HAP-1 (cell line): ENCODE measurements around the gene RPS6KA2.

Source experiments
- DNase-seq, 2 experiments: peaks; one replicate each; pipeline ENCODE4 v3.0.0-alpha.2; 2016 to 2020; ENCODE audit warnings: low spot score in 2 of 2
- H3K27me3 ChIP-seq: fragments of 250-450 bp; sonication (Bioruptor Pico); 2 replicates; pipeline ENCODE4 v1.5.1; 2020; ENCODE audit warnings: low read depth, mild to moderate bottlenecking, moderate library complexity
- H3K36me3 ChIP-seq: fragments of 250-450 bp; sonication (Bioruptor Pico); replicated peaks from 2 replicates; pipeline ENCODE4 v1.5.1; 2020; ENCODE audit warnings: mild to moderate bottlenecking
- H3K4me1 ChIP-seq: fragments of 250-450 bp; sonication (Bioruptor Pico); 2 replicates; pipeline ENCODE4 v1.5.1; 2020; ENCODE audit warnings: mild to moderate bottlenecking
- H3K4me3 ChIP-seq: fragments of 250-450 bp; sonication (Bioruptor Pico); 2 replicates; pipeline ENCODE4 v1.5.1; 2020; ENCODE audit warnings: mild to moderate bottlenecking, moderate library complexity
- H3K9me3 ChIP-seq: fragments of 250-450 bp; sonication (Bioruptor Pico); 2 replicates; pipeline ENCODE4 v1.5.1; 2020; ENCODE audit warnings: mild to moderate bottlenecking, moderate library complexity
- in situ Hi-C: fragments of 300-500 bp; cut with MboI; formaldehyde crosslinking; loops from 3 replicates; pipeline ENCODE4 v1.14.3; 2020; ENCODE audit warnings: low sequenced_read_pairs, inconsistent platforms, mixed read lengths

Gene RPS6KA2

GRCh38 chr6:166493427-166494100, 133.5 kb downstream of the RPS6KA2 start:
- in situ Hi-C loops: no loop called here

DNA sequence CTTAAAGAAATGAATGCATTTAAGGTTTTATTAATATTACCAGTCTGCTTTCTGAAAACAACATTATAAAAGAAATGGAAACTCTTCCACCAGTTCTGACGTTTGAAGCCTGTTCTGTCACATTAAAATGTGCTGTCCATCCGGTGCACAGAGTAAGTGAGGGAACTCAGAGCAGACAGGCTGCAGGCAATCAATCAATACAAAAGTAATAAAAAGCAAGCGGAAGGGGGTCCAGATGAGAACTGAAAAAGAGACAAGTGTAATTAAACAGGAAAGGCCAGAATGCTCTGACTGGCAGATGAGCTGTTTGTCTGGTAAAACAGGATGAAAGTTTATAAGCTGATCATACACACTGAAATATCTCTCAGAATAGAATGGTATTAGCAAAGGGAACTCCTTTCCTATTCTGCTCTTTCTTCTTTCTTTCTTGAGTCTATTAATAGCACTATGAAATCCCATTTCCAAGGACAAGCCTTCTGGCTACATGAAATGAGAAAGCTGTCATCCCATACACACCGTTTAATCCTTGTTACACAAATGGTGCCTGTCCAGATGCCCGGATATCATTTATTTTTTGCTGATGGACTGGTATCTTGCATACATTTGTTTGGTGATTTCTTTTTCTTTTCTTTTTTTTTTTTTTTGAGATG, 134.8 kb downstream of the RPS6KA2 start:
- in situ Hi-C loops: no loop called here
- no peak overlapping the region for H3K4me3 ChIP-seq
- no peak for DNase-seq
- peaks cover 6% of the 10 kb centered on the region for H3K4me1 ChIP-seq
- H3K9me3 ChIP-seq: no peaks in the 10 kb centered on the region
- no peaks in the 10 kb centered on the region for H3K27me3 ChIP-seq
- H3K36me3 ChIP-seq: no peaks in the 10 kb centered on the region; the same call in 1 of the 2 replicates

More at GRCh38 chr6:166493427-166494100, 133.5 kb downstream of the RPS6KA2 start:
- no peak overlapping the region for H3K4me3 ChIP-seq
- H3K4me1 ChIP-seq: peaks cover 6% of the 10 kb centered on the region
- no peak for DNase-seq
- H3K27me3 ChIP-seq: no peaks in the 10 kb centered on the region
- no peaks in the 10 kb centered on the region for H3K36me3 ChIP-seq
- no peaks in the 10 kb centered on the region for H3K9me3 ChIP-seq

- Histone ChIP-seq H3K36me3 (no peaks in the 10 kb centered on the region; the same call in 1 of the 2 replicates), H3K4me1 (peaks cover 6% of the 10 kb centered on the region), H3K9me3 (no peaks in the 10 kb centered on the region), H3K27me3 (no peaks in the 10 kb centered on the region), H3K4me3 (no peak overlapping the region)
- in situ Hi-C loops: no loop called here
- DNase-seq: no peak
These were observed 136.2 kb downstream of the RPS6KA2 start for GRCh38 chr6:166490671-166491500.

DNA sequence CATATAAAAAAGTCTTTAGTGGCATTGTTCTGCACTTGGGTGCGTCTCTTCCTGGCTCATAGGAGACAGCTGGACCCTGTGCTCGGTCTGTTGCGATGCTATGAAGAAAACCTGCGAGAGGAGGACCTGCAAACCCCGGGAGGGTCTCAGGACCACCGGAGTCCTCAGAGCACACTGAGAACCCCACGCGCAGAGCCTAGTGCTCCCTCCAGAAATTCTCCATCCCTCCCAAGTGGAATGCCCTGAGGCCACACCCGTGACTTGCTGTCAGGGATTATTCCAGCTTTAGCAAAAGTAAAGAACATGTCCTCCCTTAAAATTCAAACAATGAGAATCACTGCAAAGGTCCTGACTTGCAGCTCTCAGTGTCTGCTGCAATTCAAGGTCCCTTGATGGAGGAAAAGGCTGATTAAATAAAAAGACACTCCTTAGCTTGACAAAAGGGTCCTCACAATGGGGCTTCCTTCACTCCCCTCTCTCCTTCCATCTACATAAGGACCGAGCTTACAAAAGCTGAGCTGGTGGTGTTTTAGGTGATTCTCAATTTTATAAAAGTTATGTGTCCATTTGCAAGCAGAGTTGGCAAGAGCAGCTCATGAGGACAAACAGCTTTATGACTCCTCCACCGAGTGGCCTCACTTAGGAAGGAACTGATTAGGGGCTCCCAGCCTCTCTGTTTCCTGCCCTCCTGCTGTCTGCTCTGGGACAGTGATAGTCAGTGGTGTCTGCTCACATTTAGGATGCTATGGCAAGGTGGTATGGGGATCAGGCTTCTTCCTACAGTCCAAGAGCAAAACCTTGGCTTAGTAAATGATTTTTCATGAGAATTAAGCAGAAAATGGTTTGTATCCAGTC, 137.5 kb downstream of the RPS6KA2 start:
- H3K9me3 ChIP-seq: no peaks in the 10 kb centered on the region
- peaks cover 6% of the 10 kb centered on the region for H3K4me1 ChIP-seq
- no peak overlapping the region for H3K4me3 ChIP-seq
- no peaks in the 10 kb centered on the region; the same call in 1 of the 2 replicates for H3K36me3 ChIP-seq
- in situ Hi-C loops: no loop called here
- no peaks in the 10 kb centered on the region for H3K27me3 ChIP-seq
- peak; percentile 62 to 71 for DNase-seq

DNA sequence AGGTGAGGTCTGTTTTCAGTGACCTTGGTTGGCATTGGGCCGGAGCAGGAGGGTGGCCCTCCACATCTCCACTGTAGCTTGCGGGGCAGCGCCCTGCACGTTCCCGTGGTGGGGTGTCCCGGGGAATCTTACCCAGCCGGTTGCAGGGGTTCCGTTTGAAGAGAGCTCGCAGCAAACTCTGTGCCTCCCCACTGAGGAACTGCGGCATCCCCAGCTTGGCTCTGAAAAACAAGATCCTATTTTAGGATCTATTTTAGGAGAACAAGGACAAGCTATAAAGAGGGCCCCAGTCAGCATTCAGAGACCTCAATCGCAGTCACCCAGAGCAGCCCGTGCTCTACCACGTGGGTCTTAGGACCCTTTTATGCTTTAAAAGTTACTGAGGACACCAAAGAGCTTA, 138.3 kb downstream of the RPS6KA2 start:
- Histone ChIP-seq H3K4me3 (no peak overlapping the region), H3K4me1 (peaks cover 6% of the 10 kb centered on the region), H3K9me3 (no peaks in the 10 kb centered on the region), H3K36me3 (no peaks in the 10 kb centered on the region; the same call in 1 of the 2 replicates), H3K27me3 (no peaks in the 10 kb centered on the region)
- in situ Hi-C loops: no loop called here
- DNase-seq: no peak

- in situ Hi-C loops: no loop called here
- Histone ChIP-seq H3K4me3 (no peak overlapping the region), H3K36me3 (no peaks in the 10 kb centered on the region; the same call in 1 of the 2 replicates), H3K9me3 (no peaks in the 10 kb centered on the region), H3K4me1 (peaks cover 6% of the 10 kb centered on the region), H3K27me3 (no peaks in the 10 kb centered on the region)
- DNase-seq: no peak
These were observed 138.9 kb downstream of the RPS6KA2 start for GRCh38 chr6:166488076-166488685.

- Histone ChIP-seq H3K4me3 (no peak overlapping the region), H3K27me3 (no peaks in the 10 kb centered on the region)
- in situ Hi-C loops: no loop called here
These were observed 139.9 kb downstream of the RPS6KA2 start for GRCh38 chr6:166487148-166487547.

GRCh38 chr6:166486536-166486880, 140.5 kb downstream of the RPS6KA2 start:
- in situ Hi-C loops: no loop called here
- no peaks in the 10 kb centered on the region for H3K27me3 ChIP-seq
- H3K36me3 ChIP-seq: no peaks in the 10 kb centered on the region; the same call in 1 of the 2 replicates
- peaks cover 6% of the 10 kb centered on the region for H3K4me1 ChIP-seq
- no peak for DNase-seq
- H3K9me3 ChIP-seq: no peaks in the 10 kb centered on the region
- H3K4me3 ChIP-seq: no peak overlapping the region

More at GRCh38 chr6:166487148-166487547, 139.9 kb downstream of the RPS6KA2 start:
- Histone ChIP-seq H3K4me1 (peaks cover 6% of the 10 kb centered on the region), H3K36me3 (no peaks in the 10 kb centered on the region; the same call in 1 of the 2 replicates), H3K9me3 (no peaks in the 10 kb centered on the region)
- no peak for DNase-seq

DNA sequence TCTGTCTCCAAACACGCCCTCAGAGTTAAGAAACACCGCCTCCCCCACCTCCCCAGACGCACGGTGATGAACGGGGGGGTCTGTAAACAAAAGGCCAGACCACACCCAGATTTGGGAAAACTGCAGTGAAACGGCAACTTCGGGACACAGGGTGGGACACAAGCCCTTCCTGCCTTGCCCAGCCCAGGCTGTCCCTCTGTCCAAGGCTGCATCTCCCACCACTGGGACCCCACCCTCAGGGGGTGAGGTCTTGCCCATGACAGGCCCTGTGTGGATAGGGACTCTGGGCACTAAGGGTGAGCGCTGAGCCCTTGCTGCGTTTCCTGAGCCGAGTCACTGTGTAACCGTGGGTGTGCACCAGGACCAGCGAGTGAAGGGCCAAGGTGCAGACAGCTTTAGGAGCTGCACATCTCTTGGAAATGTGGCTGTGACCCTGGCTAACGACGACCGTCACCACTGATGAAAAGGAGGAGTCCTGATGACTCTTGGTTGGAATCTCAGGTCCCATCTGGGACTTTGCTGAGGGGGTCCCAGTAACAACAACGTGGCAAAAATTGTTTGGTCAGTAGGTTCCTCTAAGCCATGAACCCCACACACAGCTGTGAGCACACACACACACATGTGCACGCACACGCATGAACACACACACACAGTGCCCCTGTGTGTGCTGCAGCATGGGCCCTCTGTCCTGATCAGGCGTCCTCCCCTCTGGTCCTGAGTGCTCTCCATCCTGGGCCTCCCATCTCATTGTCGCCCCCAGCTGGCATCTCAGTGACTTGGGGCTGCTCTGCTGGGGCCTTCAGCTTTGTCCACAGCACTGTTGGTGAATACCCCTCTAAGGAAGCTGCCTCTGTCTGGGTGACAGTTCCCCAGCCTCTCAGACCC, 141.2 kb downstream of the RPS6KA2 start:
- Histone ChIP-seq H3K9me3 (no peaks in the 10 kb centered on the region), H3K36me3 (no peaks in the 10 kb centered on the region; the same call in 1 of the 2 replicates)

GRCh38 chr6:166484863-166485262, 142.2 kb downstream of the RPS6KA2 start:
- no peak overlapping the region for H3K4me3 ChIP-seq
- H3K27me3 ChIP-seq: no peaks in the 10 kb centered on the region
- in situ Hi-C loops: no loop called here
- H3K4me1 ChIP-seq: peaks cover 3% of the 10 kb centered on the region
- no peaks in the 10 kb centered on the region for H3K9me3 ChIP-seq
- no peaks in the 10 kb centered on the region; the same call in 1 of the 2 replicates for H3K36me3 ChIP-seq
- no peak for DNase-seq

More for the DNA sequence above, 141.2 kb downstream of the RPS6KA2 start:
- Histone ChIP-seq H3K27me3 (no peaks in the 10 kb centered on the region), H3K4me3 (no peak overlapping the region), H3K4me1 (peaks cover 6% of the 10 kb centered on the region)
- DNase-seq: no peak
- in situ Hi-C loops: no loop called here

DNA sequence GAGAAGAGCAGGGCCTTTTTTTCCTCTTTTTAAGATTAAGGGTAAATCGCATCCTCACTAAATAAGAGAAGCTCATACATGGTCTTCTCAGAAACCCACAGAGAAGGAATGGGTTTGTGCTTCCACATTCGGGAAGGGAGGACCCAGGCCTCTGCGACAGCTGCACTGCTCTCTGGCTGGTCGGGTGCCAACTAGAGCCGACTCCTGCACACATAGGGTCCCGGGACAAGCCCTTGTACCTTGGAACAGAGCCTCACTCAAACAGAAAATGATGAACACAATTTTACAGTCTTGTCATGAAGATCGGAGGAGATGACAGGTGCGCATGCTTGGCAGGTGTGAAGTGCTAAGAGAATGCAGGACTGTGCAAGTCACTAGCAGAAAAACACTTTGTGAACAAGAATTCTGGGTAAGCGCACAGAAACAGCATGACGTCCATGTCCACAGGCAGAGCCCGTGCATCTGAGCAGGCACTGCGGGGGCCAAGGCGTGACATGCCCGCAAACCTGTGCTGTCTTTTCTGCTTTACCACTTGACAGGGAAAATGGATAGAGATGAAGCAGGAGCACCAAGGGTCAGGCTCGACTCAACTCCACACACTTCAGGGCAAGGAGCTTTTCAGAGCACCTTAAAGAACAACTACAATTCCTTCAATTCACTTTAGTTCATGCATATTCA, 143.3 kb downstream of the RPS6KA2 start:
- H3K4me1 ChIP-seq: no peaks in the 10 kb centered on the region
- no peaks in the 10 kb centered on the region for H3K9me3 ChIP-seq
- no peak for DNase-seq
- no peaks in the 10 kb centered on the region; the same call in 1 of the 2 replicates for H3K36me3 ChIP-seq
- H3K27me3 ChIP-seq: no peaks in the 10 kb centered on the region
- H3K4me3 ChIP-seq: no peak overlapping the region
- in situ Hi-C loops: no loop called here

GRCh38 chr6:166483026-166483425, 144.0 kb downstream of the RPS6KA2 start:
- Histone ChIP-seq H3K4me3 (no peak overlapping the region), H3K4me1 (no peaks in the 10 kb centered on the region), H3K36me3 (no peaks in the 10 kb centered on the region; the same call in 1 of the 2 replicates), H3K27me3 (no peaks in the 10 kb centered on the region), H3K9me3 (no peaks in the 10 kb centered on the region)
- no peak for DNase-seq
- in situ Hi-C loops: no loop called here
